Hindlimb muscle (tissue), 1 donor: ENCODE measurements around the gene DHX29. TPM values are rescaled to one million over a fixed set of nuclear protein-coding genes. Genes with fewer than 3 reads are reported as not detected.
"Not testable (repeated sequence)": the region's sequence is repeated elsewhere in the genome, so short reads cannot be mapped to it uniquely, and the experiment has no call there.

Source experiments
- DNase-seq: peaks from one replicate; pipeline ENCODE4 v3.0.0-alpha.2; 2013
- polyA plus RNA-seq: library from polyadenylated mRNA; unstranded; fragments of 120-200 nt; gene quantifications from one replicate; pipeline ENCODE4 v1.2.1, GENCODE V29; 2013; ENCODE audit not compliant: insufficient read length

The DHX29 gene, protein sequence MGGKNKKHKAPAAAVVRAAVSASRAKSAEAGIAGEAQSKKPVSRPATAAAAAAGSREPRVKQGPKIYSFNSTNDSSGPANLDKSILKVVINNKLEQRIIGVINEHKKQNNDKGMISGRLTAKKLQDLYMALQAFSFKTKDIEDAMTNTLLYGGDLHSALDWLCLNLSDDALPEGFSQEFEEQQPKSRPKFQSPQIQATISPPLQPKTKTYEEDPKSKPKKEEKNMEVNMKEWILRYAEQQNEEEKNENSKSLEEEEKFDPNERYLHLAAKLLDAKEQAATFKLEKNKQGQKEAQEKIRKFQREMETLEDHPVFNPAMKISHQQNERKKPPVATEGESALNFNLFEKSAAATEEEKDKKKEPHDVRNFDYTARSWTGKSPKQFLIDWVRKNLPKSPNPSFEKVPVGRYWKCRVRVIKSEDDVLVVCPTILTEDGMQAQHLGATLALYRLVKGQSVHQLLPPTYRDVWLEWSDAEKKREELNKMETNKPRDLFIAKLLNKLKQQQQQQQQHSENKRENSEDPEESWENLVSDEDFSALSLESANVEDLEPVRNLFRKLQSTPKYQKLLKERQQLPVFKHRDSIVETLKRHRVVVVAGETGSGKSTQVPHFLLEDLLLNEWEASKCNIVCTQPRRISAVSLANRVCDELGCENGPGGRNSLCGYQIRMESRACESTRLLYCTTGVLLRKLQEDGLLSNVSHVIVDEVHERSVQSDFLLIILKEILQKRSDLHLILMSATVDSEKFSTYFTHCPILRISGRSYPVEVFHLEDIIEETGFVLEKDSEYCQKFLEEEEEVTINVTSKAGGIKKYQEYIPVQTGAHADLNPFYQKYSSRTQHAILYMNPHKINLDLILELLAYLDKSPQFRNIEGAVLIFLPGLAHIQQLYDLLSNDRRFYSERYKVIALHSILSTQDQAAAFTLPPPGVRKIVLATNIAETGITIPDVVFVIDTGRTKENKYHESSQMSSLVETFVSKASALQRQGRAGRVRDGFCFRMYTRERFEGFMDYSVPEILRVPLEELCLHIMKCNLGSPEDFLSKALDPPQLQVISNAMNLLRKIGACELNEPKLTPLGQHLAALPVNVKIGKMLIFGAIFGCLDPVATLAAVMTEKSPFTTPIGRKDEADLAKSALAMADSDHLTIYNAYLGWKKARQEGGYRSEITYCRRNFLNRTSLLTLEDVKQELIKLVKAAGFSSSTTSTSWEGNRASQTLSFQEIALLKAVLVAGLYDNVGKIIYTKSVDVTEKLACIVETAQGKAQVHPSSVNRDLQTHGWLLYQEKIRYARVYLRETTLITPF (N-terminal part only)
- polyA plus RNA-seq: 27.8 TPM

DNA sequence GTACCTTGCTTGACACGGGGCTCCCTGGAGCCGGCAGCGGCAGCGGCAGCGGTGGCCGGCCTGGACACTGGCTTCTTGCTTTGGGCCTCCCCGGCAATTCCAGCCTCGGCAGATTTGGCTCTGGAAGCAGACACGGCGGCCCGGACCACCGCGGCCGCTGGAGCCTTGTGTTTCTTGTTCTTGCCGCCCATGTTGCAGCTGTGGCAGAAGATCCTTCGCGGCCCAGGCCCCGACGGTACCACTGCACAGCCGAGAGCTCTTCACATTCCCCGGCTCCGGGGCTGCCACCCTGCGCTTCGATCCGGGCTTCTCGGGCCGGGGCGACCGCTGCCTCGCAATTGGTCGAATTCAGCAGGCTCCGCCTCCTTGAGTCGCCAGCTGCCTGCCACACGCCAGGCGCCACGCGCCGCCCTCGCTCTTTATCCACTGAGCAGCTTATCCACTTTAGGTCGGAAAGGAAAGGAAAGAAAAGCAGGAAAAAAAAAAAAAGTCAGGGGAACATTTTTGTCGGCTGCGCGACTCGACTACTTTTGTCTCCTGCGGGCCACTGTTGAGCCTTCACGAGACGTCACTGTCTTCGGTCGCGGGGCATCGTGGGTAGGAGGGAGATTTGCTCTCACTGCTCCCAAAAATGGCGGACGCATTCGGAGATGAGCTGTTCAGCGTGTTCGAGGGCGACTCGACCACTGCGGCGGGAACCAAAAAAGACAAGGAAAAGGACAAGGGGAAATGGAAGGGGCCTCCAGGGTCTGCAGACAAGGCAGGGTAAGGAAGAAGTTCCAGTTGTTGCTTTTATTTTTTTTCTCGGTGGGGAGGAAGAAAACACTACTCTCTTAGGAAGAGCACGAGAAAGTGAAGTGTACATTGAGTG is at the start of gene DHX29, which contains the start of gene MTREX:
Gene DHX29, minus strand, starts transcription at position 312 of the 871 bp plus-strand sequence. Its CDS starts 121 bp downstream, at position 191.
Gene MTREX, plus strand, starts transcription at position 607 of the 871 bp plus-strand sequence. Its CDS starts 25 bp downstream, at position 632.
- peak; percentile 93 for DNase-seq

DNA sequence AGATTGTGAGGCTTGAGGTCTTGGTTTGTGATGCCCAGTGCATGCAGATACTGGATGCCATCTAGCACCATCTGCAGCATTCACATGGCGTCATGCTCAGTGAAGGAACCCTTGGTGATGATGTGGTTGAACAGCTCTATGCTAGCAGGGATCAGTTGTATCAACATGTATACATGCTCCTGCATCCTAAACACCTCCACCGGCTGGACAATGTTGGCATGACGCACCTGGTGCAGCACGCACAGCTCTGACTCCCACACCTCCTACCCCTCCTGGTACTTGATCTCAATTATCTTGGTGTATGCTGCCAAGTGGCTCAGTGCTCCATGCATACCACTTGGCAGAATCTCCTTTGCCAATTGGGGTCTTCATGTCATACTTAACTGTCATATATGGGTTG is 49.4 kb upstream of the DHX29 start:
- no peak for DNase-seq

DNA sequence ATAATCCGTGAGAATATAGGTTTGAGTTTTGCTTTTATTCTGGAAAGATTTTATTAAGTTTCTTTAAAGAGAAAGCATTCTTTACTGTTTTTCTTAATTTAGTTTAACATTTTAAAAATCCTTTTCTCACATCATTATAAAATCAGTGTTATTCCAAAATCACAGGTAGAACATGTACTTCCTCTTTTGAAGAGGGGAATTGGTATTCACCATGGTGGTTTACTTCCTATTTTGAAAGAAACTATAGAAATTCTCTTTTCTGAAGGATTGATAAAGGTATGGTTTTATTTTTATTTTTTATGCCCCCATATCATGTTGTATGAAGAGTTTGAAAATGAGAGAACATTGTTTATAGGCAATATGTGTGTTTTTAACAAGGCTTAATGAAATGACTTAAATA is 43.3 kb upstream of the DHX29 start:
- no peak for DNase-seq

DNA sequence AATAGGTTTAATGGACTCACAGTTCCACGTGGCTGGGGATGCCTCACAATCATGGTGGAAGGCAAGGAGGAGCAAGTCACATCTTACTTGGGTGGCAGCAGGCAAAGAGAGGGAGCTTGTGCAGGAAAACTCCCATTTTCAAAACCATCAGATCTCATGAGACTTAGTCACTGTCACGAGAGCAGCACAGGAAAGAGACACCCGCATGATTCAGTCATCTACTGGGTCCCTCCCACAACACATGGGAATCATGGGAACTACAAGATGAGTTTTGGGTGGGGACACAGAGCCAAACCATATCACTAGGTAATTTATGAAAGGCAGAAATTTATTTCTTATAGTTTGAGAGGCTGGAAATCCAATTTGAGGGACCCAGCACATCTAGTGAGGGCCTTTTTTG is 40.3 kb upstream of the DHX29 start:
- DNase-seq: no peak

DNA sequence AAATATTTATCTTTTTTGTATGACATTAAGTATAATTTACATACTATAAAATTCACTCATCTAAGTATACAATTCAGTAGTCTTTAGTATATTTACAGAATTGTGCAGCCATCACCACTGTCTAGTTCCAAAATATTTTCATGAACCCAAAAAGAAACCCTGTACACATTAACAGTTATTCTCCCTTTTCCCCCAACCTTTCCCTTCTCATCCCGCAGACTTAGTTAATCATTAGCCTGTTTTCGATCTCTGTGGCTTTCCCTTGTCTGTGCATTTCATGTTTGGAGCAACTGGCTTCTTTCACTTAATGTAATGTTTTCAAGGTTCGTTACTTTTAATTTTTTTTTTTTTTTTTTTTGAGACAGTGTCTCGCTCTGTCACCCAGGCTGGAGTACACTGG is 37.8 kb upstream of the DHX29 start:
- no peak for DNase-seq

DNA sequence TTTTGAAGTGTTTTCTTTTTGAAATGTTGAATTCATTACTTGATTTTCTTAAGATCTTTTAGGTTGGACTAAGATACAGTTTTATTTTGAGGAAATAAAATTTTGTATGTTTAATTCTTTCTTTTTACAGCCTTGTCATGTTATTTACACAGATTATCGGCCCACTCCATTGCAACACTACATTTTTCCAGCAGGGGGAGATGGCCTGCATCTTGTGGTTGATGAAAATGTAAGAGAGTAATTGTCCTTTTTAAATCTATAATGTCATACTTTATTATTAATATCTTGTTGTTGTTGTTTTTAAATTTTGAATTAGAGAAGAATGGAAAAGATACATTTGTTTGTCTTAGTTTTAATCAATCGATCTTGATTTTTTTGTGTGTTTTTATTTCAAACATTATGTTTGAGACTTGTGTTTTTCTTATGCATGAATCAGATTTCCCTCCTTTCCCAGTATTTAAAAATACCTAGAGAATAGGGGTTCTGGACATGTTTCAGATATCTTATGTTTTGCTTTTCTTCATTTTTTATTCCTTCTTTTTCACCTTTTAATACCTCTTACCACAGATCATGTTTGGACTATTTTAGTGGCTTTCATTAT is 37.0 kb upstream of the DHX29 start:
- DNase-seq: peak; percentile 66

DNA sequence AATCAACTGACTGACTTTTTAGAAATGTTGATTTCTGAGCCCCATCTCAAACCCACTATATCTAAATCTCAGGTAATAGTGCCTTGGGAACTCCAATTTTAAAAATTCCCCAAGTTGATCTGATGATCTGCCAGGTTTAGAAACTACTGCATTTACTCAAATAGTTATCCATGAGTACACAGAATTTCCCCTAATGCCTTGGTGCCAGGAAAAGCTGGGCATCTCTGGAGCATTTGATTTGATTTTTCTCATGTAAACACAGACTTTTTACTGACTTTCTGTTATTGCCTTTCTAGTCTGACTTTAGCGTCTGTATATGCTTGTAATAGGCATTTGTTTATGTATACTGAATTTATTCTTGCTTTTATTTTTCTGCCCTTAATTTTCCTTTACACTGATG is 36.1 kb upstream of the DHX29 start:
- DNase-seq: no peak

DNA sequence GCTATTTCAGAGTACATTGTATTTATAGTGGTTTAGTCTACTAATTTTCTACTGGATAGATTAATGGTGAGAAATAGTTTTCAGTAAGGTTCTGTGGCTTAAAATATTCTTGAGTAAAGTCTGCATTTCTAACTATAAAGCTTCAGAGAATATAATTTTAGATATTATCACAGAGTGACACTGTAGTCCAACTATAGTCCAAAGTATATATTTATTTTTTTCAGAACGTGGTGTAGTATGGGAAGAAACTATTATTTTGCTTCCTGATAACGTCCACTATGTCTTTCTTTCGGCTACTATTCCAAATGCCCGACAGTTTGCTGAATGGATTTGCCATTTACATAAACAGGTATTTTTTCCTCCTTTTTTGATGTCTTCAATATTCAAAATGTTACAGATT is 35.6 kb upstream of the DHX29 start:
- DNase-seq: no peak

DNA sequence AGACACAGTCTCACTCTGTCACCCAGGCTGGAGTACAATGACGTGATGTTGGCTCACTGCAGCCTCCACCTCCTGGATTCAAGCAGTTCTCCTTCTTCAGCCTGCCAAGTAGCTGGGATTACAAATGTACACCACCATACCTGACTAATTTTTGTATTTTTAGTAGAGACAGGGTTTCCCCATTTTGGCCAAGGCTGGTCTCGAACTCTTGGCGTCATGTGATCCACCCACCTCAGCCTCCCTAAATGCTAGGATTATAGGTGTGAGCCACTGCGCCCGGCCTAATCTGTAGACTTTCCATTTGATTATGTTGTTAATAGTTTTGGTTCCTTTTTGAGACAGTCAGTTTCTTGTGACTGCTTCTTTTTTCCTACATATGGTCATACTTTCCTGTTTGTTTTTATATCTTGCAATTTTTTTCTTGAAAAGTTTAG is 31.3 kb upstream of the DHX29 start:
- DNase-seq: no peak

DNA sequence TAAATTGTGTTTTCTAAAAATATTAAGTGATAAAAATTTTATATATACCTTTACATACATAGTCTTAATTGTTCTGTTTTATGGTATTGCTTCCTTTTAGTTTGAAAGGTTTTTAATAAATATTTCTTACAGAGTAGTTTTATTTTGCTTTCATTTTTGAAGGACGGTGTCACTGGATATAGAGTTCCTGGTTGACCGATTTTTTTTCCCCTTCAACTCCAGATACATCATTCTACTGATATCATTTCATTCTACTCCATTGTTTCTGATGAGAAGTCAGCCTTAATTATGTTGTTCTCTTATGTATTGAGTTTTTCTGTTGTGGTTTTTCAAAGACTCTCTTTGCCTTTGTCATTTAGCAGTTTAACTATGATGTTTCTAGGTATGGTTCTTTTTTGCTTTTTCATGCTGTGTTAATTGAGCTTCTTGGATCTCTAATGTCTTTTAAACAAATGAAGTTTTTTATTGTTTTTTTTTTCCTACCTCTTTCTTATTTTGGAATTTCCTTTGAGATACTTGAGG is 30.7 kb upstream of the DHX29 start:
- no peak for DNase-seq

DNA sequence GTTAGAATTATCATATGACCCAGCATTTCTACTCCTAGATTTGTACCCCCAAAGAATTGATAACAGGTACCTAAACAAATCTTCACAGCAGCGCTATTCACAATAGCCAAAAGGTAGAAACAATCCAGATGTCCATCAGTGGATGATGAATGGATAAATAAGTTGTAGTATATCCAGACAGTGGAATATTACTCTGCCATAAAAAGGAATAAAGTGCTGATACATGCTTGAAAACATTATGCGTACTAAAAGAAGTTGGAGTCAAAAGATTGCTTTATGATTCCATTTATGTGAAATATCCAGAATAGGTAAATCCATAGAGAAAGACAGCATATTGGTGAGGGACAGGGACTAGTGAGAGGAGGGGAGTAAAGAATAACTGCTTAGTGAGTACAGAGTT is 26.3 kb upstream of the DHX29 start:
- DNase-seq: no peak

DNA sequence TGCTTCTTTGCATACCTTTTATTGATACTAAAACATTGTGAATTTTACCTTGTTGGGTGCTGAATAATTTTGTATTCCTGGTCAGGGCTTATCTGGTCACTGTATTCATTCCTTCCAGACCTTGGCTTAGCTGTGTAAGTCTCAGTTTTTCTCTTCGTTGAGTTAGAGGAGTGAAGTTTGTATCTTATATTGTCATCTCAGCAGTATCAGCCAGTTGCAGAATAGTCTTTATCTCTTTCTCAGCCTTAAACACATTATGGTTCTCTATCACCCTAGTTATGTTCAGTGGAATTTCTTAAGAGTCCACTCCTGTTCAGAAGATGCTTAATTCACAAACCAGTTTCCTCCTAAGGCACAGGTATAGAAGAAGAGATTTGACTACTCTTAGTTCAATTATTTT is 25.5 kb upstream of the DHX29 start:
- no peak for DNase-seq

DNA sequence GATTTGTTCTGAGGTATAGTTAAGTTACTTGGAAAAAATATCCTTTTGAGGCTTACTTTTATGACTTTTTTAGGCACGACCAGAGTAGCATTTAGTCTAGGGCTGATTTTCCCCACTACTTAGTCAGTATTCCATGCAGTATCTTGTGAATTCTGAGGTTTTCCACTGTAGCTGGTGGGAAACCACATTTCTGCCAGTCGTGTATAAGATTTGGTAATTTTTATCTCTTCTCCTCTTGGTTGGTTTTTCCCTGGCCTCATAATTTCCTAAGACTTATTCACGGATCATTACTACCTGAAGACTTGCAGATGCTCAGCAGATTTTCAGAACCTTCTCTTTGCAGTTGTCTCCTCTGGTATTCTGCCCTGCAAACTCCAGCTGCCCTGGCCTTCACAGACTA is 23.8 kb upstream of the DHX29 start:
- DNase-seq: no peak

DNA sequence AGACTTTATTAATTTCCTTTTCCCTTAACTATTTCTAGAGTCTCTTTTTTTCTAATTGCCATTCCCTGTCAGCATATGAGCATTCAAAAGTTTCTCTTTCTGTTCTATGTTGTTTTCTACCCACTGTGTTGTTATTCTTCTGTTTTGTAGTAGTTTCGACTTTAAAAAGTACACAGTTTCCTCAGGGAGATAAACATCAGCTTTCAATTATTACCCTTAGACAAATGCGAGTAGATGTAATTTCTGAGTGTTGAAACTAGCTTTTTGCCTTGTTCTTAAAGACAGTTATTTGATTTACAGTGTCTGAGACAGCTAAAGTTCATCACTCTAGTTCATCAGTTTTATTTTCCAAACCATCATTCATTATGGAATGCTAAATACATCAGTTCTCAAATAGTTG is 19.8 kb upstream of the DHX29 start:
- DNase-seq: no peak

DNA sequence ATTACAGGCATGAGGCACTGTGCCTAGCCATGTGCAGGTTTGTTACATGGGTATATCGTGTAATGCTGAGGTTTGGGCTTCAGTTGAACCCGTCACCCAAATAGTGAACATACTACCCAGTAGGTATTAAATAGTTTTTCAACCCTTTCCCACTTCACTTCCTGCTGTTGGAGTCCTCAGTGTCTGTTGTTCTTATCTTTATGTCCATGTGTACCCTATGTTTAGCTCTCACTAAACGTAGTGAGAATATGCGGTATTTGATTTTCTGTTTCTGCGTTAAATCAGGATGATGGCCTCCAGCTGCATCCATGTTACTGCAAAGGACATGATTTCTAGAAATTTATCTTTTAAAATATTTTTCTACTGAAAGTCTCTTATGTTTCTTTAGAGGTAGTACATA is 18.1 kb upstream of the DHX29 start:
- DNase-seq: no peak

DNA sequence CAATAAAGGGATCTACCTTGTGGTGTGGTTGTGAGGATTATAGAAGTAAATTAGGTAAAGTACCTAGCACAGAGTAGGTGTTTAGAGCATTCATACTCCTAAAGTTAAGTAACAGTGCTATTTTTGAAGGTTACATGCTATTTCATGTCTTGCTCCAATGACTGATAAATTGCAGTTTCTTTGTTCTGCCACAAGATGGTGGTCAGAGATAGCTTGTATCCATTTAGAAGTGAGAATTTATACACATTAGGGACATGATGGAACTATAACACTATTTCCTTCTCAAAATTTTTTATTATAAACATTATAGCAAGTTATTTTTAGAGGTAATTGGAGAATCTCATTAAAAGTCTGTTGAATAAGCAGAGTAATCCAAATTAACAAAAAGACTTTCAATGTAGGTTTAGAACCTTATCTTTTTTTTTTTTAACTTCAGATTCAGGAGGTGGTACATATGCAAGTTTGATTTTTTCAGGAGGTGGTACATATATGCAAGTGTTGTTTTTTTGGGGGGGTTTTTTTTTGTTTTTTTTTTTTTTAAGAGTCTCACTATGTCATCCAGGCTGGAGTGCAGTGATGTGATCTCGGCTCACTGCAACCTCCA is 17.4 kb upstream of the DHX29 start:
- peak; percentile 15 for DNase-seq

DNA sequence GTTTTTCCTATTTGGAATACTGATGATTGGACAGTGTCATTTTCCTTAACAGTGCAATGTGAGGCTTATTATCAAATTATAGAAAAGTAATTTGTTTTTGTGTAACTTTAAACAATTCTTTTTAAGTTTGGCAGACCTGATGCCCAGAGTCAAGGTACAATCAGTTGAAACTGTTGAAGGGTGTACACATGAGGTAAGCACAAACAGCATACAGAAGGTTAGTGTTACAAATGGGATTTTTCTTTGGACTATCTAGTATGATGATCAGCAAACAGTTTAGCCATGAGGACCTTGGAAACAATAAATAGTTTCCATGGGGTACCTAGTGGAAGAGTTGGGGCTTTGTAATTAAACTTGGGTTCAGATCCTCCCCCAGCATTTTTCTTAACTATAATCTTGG is 16.5 kb upstream of the DHX29 start:
- no peak for DNase-seq

DNA sequence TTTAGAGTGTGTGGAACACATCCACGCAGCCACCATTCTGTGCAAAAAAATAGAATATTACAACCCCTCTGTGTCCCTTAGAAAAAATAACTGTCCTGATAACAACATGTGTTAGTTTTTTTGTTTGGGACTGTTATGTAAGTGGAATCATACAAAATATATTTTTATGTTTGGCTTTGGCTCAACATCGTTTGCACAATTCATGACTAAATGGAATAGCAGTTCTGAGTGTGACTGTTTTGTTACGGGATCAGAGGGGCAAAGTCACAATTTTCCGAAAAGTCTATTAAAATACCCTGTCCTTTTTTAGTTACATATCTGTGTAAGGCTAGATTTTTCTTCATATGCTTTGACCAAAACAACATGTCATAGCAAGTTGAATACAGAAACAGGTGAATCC is 13.1 kb upstream of the DHX29 start:
- no peak for DNase-seq

DNA sequence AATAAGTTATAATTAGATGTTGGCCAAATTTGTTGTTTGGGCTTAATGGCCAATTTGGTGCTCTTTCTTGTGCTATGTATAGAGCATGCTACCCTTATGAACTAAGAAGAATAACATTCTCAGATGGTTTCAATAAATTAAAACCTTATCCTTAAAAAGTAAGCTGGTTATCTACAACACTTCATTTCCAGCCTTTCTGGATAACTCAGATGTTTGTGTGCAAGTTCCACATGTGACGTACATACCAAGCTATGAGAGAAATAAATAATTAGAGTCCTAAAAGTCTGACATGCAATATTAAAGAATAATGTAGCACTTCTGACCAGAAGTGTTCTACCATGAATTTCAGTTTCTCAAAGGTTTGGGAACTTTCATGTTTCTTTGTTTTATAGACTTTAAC is 12.0 kb upstream of the DHX29 start:
- no peak for DNase-seq

DNA sequence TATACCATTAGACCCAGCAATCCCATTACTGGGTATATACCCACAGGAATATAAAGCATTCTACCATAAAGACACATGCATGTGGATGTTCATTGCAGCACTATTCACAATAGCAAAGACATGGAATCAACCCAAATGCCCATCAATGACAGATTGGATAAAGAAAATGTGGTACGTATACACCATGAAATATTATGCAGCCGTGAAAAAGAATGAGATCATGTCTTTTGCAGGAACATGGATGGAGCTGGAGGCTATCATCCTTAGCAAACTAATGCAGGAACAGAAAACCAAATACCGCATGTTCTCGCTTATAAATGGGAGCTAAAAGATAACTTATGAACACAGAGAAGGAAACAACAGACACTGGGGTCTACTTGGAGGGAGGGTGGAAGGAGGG is 10.7 kb upstream of the DHX29 start:
- not testable (repeated sequence) for DNase-seq

DNA sequence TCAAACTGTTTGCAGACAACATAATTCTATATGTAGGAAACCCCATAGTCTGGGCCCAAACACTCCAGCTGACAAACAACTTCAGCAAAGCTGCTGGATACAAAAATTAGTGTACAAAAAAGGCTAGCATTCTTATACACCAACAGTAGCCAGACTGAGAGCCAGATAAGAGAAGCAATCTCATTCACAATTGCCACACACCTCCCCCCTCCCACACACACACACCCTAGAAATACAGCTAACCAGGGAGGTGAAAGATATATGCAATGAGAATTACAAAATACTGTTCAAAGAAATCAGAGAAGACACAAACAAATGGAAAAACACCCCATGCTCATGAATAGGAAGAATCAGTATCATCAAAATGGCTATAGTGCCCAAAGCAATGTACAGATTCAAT is 9.3 kb upstream of the DHX29 start:
- DNase-seq: no peak
